GM12873 (cell line): ENCODE measurements around the gene PAN2.

Experiments used
- TF ChIP-seq, protein P1 (sequence below): IDR thresholded peaks from 2 replicates; pipeline ENCODE4 v1.5.1; 2012; ENCODE audit warnings: low read depth, mild to moderate bottlenecking, moderate library complexity, low read length, control low read depth; ENCODE audit not compliant: insufficient read depth; ENCODE audit errors: missing control alignments

Gene PAN2

DNA sequence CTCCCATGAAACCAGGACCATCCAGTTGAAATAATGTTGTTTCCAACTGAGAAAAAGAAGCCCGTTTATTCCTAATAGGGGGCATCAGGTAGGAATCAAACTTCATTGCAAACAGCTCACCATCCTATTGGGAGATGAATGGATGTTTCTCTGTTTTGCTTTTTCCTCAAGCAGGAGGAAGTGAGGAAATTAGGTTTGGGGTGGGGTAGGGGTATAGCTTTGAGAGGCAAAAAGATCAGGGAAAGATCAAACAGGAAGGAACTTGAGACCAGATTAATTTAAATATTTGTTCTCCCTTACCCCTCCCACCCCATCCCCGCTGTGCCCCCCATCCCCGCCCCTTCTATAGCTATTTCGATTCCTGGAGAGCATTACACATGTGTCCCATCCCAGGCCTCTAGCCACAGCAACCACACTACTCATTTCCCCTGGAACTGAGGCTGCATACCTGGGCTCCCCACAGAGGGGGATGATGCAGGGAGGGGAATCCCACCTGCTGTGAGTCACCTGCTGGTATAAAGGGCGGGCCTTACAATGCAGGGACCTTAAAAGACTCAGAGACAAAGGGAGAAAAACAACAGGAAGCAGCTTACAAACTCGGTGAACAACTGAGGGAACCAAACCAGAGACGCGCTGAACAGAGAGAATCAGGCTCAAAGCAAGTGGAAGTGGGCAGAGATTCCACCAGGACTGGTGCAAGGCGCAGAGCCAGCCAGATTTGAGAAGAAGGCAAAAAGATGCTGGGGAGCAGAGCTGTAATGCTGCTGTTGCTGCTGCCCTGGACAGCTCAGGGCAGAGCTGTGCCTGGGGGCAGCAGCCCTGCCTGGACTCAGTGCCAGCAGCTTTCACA, 4.7 kb upstream of the PAN2 start, which contains the start of gene IL23A:
IL23A (plus strand) TSS at position 577 of the 850 bp plus-strand sequence; CDS start at position 738, 161 bp downstream.
- TF ChIP-seq, protein P1, sequence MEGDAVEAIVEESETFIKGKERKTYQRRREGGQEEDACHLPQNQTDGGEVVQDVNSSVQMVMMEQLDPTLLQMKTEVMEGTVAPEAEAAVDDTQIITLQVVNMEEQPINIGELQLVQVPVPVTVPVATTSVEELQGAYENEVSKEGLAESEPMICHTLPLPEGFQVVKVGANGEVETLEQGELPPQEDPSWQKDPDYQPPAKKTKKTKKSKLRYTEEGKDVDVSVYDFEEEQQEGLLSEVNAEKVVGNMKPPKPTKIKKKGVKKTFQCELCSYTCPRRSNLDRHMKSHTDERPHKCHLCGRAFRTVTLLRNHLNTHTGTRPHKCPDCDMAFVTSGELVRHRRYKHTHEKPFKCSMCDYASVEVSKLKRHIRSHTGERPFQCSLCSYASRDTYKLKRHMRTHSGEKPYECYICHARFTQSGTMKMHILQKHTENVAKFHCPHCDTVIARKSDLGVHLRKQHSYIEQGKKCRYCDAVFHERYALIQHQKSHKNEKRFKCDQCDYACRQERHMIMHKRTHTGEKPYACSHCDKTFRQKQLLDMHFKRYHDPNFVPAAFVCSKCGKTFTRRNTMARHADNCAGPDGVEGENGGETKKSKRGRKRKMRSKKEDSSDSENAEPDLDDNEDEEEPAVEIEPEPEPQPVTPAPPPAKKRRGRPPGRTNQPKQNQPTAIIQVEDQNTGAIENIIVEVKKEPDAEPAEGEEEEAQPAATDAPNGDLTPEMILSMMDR = no peak

DNA sequence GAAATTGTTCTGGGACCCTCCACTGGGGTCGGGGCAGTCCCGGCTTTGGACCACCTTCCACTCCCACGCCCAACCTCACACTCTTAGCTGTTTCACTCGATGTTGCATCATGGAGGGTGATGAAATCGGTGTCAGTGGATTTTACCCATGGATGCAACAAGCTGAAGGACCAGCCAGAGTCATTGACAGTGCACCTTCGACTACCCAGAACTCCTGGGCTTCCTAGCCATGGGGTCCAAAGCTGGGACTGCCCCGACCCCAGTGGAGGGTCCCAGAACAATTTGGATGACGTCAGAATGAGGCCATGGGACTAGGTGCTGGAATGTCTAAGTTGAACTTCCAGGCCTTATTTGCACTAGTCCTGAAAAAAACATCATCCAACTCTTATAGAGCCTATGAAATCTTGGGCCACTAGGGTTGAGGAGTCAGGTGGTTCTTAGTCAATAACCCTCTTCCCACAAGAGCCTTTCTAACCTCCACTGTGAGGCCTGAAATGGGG, 4.0 kb upstream of the PAN2 start:
- TF ChIP-seq, protein P1 = no peak

DNA sequence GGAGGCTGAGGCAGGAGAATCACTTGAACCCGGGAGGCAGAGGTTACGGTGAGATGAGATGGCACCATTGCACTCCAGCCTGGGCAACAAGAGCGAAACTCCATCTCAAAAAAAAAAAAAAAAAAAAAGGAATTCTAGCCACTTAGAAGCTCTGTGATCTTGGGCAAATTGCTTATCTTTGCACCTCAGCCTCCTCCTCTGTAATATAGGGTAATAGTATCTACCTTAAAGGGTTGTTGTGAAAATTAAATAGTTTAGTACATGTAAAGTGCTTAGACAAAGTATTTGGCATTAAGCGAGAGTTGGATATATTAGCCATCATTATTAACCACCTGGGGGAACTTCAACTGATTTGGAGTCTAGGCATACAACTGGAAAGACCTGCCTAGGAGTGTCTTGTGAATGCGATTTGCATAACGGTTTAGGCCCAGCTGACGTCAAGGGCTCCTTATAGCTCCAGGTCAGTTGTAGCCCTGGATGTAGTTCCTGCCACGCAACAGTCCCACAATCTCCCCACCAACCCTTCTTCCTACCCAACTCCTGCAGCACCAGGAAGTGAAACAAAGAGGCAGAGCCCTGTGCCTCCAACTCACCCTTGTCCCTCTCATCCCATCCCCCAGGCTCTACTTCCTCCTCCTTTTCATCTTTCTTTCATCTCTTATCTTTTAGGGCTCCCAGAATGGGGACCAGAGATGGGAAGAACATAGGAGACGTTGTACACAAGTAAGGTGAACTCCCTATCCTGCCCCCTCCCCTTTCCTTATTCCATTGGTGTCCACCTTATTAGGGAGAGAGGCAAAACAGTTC, 2.8 kb upstream of the PAN2 start:
- TF ChIP-seq, protein P1 = no peak

GRCh38 chr12:56334490-56334793, 642 bp upstream of the PAN2 start:
- TF ChIP-seq, protein P1 = no peak

DNA sequence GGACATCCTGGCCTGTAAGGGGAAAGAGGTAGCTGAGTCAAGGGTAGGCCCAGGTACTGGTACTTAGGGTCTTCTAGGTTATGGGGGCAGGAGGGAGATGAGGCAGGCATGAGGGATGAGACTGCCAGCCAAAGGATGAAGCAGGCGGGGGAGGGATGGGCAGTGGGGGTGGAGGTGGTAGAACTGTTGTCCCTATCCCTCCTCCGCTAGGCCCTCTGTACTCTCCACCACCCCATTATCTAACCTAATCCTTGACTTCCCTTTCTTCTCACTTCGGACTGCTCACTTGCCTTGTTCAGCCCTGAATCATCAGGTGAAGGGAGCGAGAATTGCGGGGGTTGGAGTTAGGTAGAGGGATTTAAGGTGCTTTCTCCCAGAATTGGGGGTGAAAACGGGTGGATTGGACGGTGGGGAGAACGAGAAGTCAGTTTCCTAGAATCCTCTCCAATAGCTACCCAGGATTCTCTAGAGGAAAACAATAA, 562 bp downstream of the PAN2 start:
- TF ChIP-seq, protein P1 = no peak

- TF ChIP-seq, protein P1 = no peak
Observed at GRCh38 chr12:56332512-56333196, 1.1 kb downstream of the PAN2 start.
